ENCODE measurements around the gene CDC14A. TPM values are rescaled to one million over a fixed set of nuclear protein-coding genes. Genes with fewer than 3 reads are reported as not detected.

The CDC14A gene
- total and polyA plus RNA-seq, 2 donors (not counting 1 experiment from before 2014, with no cell fraction given), result 1.4 to 3.5 TPM

DNA sequence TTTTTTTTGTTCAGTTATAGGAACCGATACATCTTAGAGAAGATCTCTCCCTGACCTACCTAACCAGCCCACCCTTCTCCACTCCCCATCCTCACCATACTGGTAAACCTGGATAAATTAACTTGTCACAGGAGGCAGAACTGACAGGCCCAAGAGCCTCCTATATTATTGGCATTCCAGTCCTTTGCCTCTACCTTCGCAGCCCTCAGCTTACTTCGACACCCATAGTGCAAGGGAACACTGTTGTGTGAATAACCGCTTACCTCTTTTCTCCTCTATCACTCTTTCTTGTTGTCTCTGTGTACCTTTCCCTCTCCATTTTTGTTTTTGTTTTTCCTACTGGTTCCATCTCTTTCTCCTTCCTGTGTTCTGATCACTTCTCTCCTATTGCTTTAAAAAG, 58.7 kb downstream of the CDC14A start:
- DNase-seq (ENCODE audit: low read depth in 2 of 2), result no peak
- Histone ChIP-seq H4K20me1 (ENCODE audit: control insufficient read depth, extremely low read depth, insufficient read depth, low read length) (no peaks in the 10 kb centered on the region), H3K27me3 (ENCODE audit: control insufficient read depth, insufficient read depth, low read length) (no peaks in the 10 kb centered on the region), H2AFZ (ENCODE audit: low read length) (no peak overlapping the region), H3K79me2 (ENCODE audit: control insufficient read depth, insufficient read depth, low read length) (no peaks in the 10 kb centered on the region), H3K9ac (ENCODE audit: insufficient read depth, low read length) (no peak overlapping the region), H3K4me1 (ENCODE audit: control insufficient read depth, extremely low read depth, insufficient read depth, low read length) (no peaks in the 10 kb centered on the region), H3K4me3 (replicated peaks in 1 of 4; ENCODE audit: control extremely low read depth in 1 of 4, insufficient read depth in 1 of 4, low read depth in 3 of 4, low read length in 4 of 4) (no peak overlapping the region), H3K36me3 (ENCODE audit: control insufficient read depth, insufficient read depth, low read length) (no peaks in the 10 kb centered on the region), H3K9me3 (ENCODE audit: control insufficient read depth, insufficient read depth, low read depth, low read length) (no peaks in the 10 kb centered on the region), H3K27ac (ENCODE audit: insufficient read depth, low read length) (no peak overlapping the region), H3K4me2 (ENCODE audit: extremely low read depth, insufficient read depth, low read length) (no peak overlapping the region)
- no peak for TF ChIP-seq EZH2 (IDR thresholded peaks at IDR 0.05; ENCODE audit: low read length, missing control alignments)
- TF ChIP-seq, protein P1, sequence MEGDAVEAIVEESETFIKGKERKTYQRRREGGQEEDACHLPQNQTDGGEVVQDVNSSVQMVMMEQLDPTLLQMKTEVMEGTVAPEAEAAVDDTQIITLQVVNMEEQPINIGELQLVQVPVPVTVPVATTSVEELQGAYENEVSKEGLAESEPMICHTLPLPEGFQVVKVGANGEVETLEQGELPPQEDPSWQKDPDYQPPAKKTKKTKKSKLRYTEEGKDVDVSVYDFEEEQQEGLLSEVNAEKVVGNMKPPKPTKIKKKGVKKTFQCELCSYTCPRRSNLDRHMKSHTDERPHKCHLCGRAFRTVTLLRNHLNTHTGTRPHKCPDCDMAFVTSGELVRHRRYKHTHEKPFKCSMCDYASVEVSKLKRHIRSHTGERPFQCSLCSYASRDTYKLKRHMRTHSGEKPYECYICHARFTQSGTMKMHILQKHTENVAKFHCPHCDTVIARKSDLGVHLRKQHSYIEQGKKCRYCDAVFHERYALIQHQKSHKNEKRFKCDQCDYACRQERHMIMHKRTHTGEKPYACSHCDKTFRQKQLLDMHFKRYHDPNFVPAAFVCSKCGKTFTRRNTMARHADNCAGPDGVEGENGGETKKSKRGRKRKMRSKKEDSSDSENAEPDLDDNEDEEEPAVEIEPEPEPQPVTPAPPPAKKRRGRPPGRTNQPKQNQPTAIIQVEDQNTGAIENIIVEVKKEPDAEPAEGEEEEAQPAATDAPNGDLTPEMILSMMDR (conservative IDR thresholded peaks at IDR 0.05 in 1 of 2, IDR thresholded peaks at IDR 0.05 in 1 of 2; ENCODE audit: low read depth in 1 of 2, low read length in 2 of 2), result no peak

DNA sequence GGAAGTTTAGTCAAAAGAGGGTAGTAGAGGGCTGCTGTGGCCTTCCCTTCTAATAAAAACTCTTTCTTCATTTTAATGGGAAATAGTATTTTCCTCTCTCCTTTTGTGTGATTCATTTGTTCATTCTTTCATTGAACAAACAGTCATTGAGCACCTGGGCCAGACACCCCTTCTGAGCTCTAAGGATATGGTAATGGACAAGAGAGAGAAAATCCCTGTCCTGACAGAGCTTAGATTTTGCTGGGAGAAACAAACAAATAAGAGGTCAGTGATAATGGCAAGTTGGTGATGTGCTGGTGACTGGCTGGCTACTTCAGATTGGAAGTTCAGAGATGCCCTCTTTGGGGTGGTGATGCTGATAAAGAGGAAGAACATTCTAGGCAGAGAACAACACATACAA, 59.3 kb downstream of the CDC14A start:
- H3K4me2 ChIP-seq (ENCODE audit: extremely low read depth, insufficient read depth, low read length), result no peak overlapping the region
- no peaks in the 10 kb centered on the region for H3K27me3 ChIP-seq (ENCODE audit: control insufficient read depth, insufficient read depth, low read length)
- H4K20me1 ChIP-seq (ENCODE audit: control insufficient read depth, extremely low read depth, insufficient read depth, low read length), result no peaks in the 10 kb centered on the region
- DNase-seq (ENCODE audit: low read depth in 2 of 2), result no peak
- H3K79me2 ChIP-seq (ENCODE audit: control insufficient read depth, insufficient read depth, low read length), result no peaks in the 10 kb centered on the region
- H3K36me3 ChIP-seq (ENCODE audit: control insufficient read depth, insufficient read depth, low read length), result no peaks in the 10 kb centered on the region
- H3K4me1 ChIP-seq (ENCODE audit: control insufficient read depth, extremely low read depth, insufficient read depth, low read length), result no peaks in the 10 kb centered on the region
- H3K9ac ChIP-seq (ENCODE audit: insufficient read depth, low read length), result no peak overlapping the region
- no peak overlapping the region for H3K4me3 ChIP-seq (replicated peaks in 1 of 4; ENCODE audit: control extremely low read depth in 1 of 4, insufficient read depth in 1 of 4, low read depth in 3 of 4, low read length in 4 of 4)
- no peaks in the 10 kb centered on the region for H3K9me3 ChIP-seq (ENCODE audit: control insufficient read depth, insufficient read depth, low read depth, low read length)
- no peak overlapping the region for H2AFZ ChIP-seq (ENCODE audit: low read length)
- no peak overlapping the region for H3K27ac ChIP-seq (ENCODE audit: insufficient read depth, low read length)
- TF ChIP-seq EZH2 (IDR thresholded peaks at IDR 0.05; ENCODE audit: low read length, missing control alignments), result no peak
- TF ChIP-seq, protein P1 (conservative IDR thresholded peaks at IDR 0.05 in 1 of 2, IDR thresholded peaks at IDR 0.05 in 1 of 2; ENCODE audit: low read depth in 1 of 2, low read length in 2 of 2), result no peak

DNA sequence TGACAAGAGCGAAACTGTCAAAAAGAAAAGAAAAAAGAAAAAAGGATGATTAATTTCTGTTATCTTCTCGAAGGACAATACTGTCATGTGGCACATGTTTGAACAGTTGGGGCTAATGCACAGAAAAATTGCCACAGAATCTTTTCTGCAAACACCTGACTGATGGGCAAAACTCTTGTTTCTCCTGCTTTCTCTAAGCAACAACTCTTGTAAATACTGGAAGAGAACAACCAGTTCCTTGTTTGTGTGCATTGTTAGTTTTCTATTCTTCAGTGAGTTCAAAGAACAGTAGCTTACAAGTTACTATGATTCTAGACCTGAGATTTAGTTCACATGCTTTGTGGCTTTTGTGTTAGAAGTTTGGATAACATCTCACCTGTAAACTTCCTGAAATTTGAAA, 60.7 kb downstream of the CDC14A start:
- no peak overlapping the region for H3K4me3 ChIP-seq (replicated peaks in 1 of 4; ENCODE audit: control extremely low read depth in 1 of 4, insufficient read depth in 1 of 4, low read depth in 3 of 4, low read length in 4 of 4)
- no peaks in the 10 kb centered on the region for H4K20me1 ChIP-seq (ENCODE audit: control insufficient read depth, extremely low read depth, insufficient read depth, low read length)
- H3K36me3 ChIP-seq (ENCODE audit: control insufficient read depth, insufficient read depth, low read length), result no peaks in the 10 kb centered on the region
- no peaks in the 10 kb centered on the region for H3K27me3 ChIP-seq (ENCODE audit: control insufficient read depth, insufficient read depth, low read length)
- H3K9ac ChIP-seq (ENCODE audit: insufficient read depth, low read length), result no peak overlapping the region
- H3K9me3 ChIP-seq (ENCODE audit: control insufficient read depth, insufficient read depth, low read depth, low read length), result no peaks in the 10 kb centered on the region
- H3K4me2 ChIP-seq (ENCODE audit: extremely low read depth, insufficient read depth, low read length), result no peak overlapping the region
- H3K79me2 ChIP-seq (ENCODE audit: control insufficient read depth, insufficient read depth, low read length), result no peaks in the 10 kb centered on the region
- TF ChIP-seq, protein P1 (conservative IDR thresholded peaks at IDR 0.05 in 1 of 2, IDR thresholded peaks at IDR 0.05 in 1 of 2; ENCODE audit: low read depth in 1 of 2, low read length in 2 of 2), result no peak
- TF ChIP-seq EZH2 (IDR thresholded peaks at IDR 0.05; ENCODE audit: low read length, missing control alignments), result no peak
- H2AFZ ChIP-seq (ENCODE audit: low read length), result no peak overlapping the region
- no peak for DNase-seq (ENCODE audit: low read depth in 2 of 2)
- H3K27ac ChIP-seq (ENCODE audit: insufficient read depth, low read length), result no peak overlapping the region
- no peaks in the 10 kb centered on the region for H3K4me1 ChIP-seq (ENCODE audit: control insufficient read depth, extremely low read depth, insufficient read depth, low read length)

Data from fibroblast of lung (primary cell).